Transverse colon (tissue), 4 donors: ENCODE data around the gene WRNIP1. TPM values are rescaled to one million over a fixed set of nuclear protein-coding genes. Genes with fewer than 3 reads are reported as not detected.
A peak's percentile ranks its signal among the peaks of the same experiment; 100 is the strongest.

Experiments used
- DNase-seq: peaks from one replicate; pipeline ENCODE4 v3.0.0-alpha.2; 2019
- H3K27ac ChIP-seq, 4 donors: fragments of 200-600 bp; sonication (generic); 2 replicates each; pipeline ENCODE4 v1.5.1; 2016 to 2018; ENCODE audit warnings: inconsistent platforms in 4 of 4
- H3K27me3 ChIP-seq: fragments of 200-600 bp; sonication (generic); 2 replicates; pipeline ENCODE4 v1.5.1; 2017; ENCODE audit warnings: inconsistent platforms
- H3K36me3 ChIP-seq, 4 donors: fragments of 200-600 bp; sonication (generic); 2 replicates each; pipeline ENCODE4 v1.5.1; 2017 to 2019; ENCODE audit warnings: inconsistent platforms in 4 of 4
- H3K4me1 ChIP-seq, 4 donors: fragments of 200-600 bp; sonication (generic); 2 replicates each; pipeline ENCODE4 v1.5.1; 2017 to 2020; ENCODE audit warnings: inconsistent platforms in 4 of 4
- H3K4me3 ChIP-seq, 4 donors: fragments of 200-600 bp; sonication (generic); 1 replicate in 1 of 4; 2 replicates in 3 of 4; pipeline versions ENCODE4 v1.5.1 to v1.6.1; 2017 to 2019; ENCODE audit warnings: inconsistent platforms in 4 of 4
- H3K9me3 ChIP-seq, 2 donors: fragments of 200-600 bp; sonication (generic); 2 replicates each; pipeline ENCODE4 v1.5.1; 2017 to 2019; ENCODE audit warnings: inconsistent platforms in 2 of 2
- EP300 ChIP-seq: sonication (generic); formaldehyde crosslinking; IDR thresholded peaks from one replicate; pipeline ENCODE4 v1.6.1; 2017; ENCODE audit warnings: antibody characterized with exemption, low read depth
- POLR2A ChIP-seq: fragments of 450-650 bp; IDR thresholded peaks from one replicate; pipeline ENCODE4 v1.6.1; 2016; ENCODE audit warnings: antibody characterized with exemption, mild to moderate bottlenecking, moderate library complexity
- POLR2AphosphoS5 ChIP-seq, 3 donors: sonication (generic); formaldehyde crosslinking; IDR thresholded peaks; one replicate each; pipeline ENCODE4 v1.6.1; 2016; ENCODE audit warnings: antibody characterized with exemption in 3 of 3
- WGBS, 2 donors: methylation state at CpG; one replicate each; pipeline ENCODE4 v1.1.5; 2018; ENCODE audit warnings: low coverage in 1 of 2; 5-methylcytosine and 5-hydroxymethylcytosine counted together
- in situ Hi-C, 4 donors: fragments of 200-750 bp; cut with MboI; loops; one replicate each; pipeline versions ENCODE4 v1.15.0 to v1.15.1; 2017; ENCODE audit warnings: low sequenced_read_pairs in 3 of 4, low pct_ligation_motif_present in 1 of 4, low pct_unique_long_range_greater_than_20kb in 1 of 4
- intact Hi-C: fragments of 100-400 bp; cut with DNase I; formaldehyde crosslinking; loops from one replicate; pipeline ENCODE4 v1.15.1; 2023; ENCODE audit warnings: low total_unique reads
- total RNA-seq, 4 donors: library from RNA; depleted of rRNA; stranded (reverse); fragments of >200 nt; gene quantifications; one replicate each; pipeline ENCODE4 v1.1.0, GENCODE V29; 2016
- TF ChIP-seq, protein P1 (sequence below), 5 experiments: fragments of 200-600 bp in 3 of 5; fragments of 450-650 bp in 2 of 5; sonication (generic) in 3 of 5; IDR thresholded peaks; 1 replicate in 2 of 5; 2 replicates in 3 of 5; pipeline ENCODE4 v1.5.1; 2016 to 2017; ENCODE audit warnings: antibody characterized with exemption in 5 of 5, inconsistent platforms in 3 of 5, mild to moderate bottlenecking in 2 of 5, moderate library complexity in 1 of 5

Gene WRNIP1
- total RNA-seq, 4 donors from 2014 or later, result 58.3 to 105 (median 65.8) TPM

DNA sequence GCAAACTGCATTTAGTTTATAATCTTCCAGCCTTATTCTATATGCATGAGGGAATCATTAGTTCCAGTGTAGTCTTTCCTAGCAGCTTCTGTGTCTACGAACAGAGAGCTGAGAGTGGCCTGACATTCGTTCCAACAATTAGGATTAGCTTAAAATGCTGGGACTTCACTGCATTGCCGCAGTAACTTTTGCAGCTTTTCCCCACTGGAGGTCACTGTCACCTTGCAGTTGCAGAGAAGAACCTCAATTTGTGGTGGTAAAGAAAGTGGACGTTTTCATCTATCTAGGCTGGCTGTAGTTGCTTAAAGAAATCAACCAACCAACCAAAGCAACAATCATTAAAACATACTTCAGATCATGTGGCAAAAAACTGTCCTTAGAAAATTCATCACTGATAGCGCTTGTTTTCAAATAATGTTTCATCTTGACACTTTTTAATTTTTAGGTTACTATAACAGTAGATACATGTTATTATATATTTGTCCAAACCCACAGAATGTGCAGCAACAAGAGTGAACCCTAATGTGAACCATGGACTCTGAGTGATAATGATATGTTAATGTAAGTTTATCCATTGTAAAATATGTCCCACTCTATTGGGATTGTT, 26.7 kb upstream of the WRNIP1 start:
- Histone ChIP-seq H3K36me3 (no peaks in the 10 kb centered on the region), H3K9me3 (no peaks in the 10 kb centered on the region), H3K4me1 (no peaks in the 10 kb centered on the region), H3K4me3 (no peak overlapping the region), H3K27ac (no peak overlapping the region), H3K27me3 (no peaks in the 10 kb centered on the region)
- 23 to 31% methylated on average over 4 to 5 of the region's 5 CpGs for WGBS, 2 donors
- intact Hi-C loops, result no loop called here
- in situ Hi-C loops, result loop anchor here in 1 of 4 donors (25.0 kb wide), 1 partner anchor 1151 kb away; no protein-coding TSS in a partner anchor
- DNase-seq, result peak; percentile 25
- TF ChIP-seq EP300, result no peak
- TF ChIP-seq, protein P1, sequence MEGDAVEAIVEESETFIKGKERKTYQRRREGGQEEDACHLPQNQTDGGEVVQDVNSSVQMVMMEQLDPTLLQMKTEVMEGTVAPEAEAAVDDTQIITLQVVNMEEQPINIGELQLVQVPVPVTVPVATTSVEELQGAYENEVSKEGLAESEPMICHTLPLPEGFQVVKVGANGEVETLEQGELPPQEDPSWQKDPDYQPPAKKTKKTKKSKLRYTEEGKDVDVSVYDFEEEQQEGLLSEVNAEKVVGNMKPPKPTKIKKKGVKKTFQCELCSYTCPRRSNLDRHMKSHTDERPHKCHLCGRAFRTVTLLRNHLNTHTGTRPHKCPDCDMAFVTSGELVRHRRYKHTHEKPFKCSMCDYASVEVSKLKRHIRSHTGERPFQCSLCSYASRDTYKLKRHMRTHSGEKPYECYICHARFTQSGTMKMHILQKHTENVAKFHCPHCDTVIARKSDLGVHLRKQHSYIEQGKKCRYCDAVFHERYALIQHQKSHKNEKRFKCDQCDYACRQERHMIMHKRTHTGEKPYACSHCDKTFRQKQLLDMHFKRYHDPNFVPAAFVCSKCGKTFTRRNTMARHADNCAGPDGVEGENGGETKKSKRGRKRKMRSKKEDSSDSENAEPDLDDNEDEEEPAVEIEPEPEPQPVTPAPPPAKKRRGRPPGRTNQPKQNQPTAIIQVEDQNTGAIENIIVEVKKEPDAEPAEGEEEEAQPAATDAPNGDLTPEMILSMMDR (IDR thresholded peaks at IDR 0.05), result peak; percentile 37 to 54 (median 42)

DNA sequence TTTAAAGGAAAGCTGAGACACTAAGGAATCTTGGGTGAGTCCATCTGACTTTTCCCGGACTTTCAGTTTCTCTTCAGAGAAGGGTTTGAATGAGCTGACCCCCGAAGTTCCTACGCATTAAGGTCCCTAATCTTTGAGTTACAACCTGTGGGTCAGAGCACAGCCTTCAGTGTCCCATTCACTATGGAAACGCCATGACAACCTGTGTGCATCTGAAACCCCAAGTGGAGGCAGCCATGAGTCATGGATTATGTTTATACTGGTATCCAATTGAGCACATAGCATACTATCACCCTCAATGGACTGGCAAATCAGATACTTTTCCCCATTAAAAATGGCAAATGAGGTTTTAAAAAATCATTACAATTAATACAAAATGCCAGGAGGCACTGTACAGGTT, 25.9 kb upstream of the WRNIP1 start:
- DNase-seq, result no peak
- H3K9me3 ChIP-seq, result no peaks in the 10 kb centered on the region
- in situ Hi-C loops (loop anchor here in 1 of 4 donors (25.0 kb wide), 1 partner anchor 1152 kb away; no protein-coding TSS in a partner anchor), intact Hi-C loops (no loop called here)
- H3K27me3 ChIP-seq, result no peaks in the 10 kb centered on the region
- WGBS, 2 donors, result 84% methylated on average over 4 of the region's 4 CpGs; no CpG with 5 or more reads in 1 of the 2 donors
- no peak for TF ChIP-seq POLR2AphosphoS5 (IDR thresholded peaks at IDR 0.05)
- TF ChIP-seq, protein P1 (IDR thresholded peaks at IDR 0.05), result no peak
- H3K4me1 ChIP-seq, result no peaks in the 10 kb centered on the region
- no peaks in the 10 kb centered on the region for H3K36me3 ChIP-seq
- H3K4me3 ChIP-seq, result no peak overlapping the region
- H3K27ac ChIP-seq, result no peak overlapping the region

DNA sequence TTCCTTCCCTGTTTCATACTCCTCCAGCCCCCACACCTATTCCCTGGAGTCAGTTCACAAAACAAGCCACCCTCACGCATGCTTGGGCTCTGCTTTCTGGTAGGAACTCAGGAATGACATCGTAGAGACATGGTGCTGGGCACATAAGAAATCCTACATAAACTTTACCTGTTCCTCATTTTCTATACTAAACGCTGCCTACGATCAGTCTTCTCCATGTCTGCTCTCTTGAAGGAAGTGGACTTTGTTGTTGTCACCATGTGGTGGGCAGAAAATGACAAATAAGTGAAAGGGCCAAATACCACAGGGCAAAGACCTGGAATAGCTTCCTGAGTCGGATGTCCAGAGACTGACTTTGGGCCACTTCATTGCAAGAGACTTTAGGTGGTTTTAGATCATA, 24.6 kb upstream of the WRNIP1 start:
- TF ChIP-seq POLR2A, result no peak
- TF ChIP-seq, protein P1 (IDR thresholded peaks at IDR 0.05), result no peak
- no peak for TF ChIP-seq POLR2AphosphoS5 (IDR thresholded peaks at IDR 0.05)
- Histone ChIP-seq H3K36me3 (no peaks in the 10 kb centered on the region), H3K27ac (no peak overlapping the region), H3K4me3 (no peak overlapping the region), H3K27me3 (no peaks in the 10 kb centered on the region), H3K9me3 (no peaks in the 10 kb centered on the region), H3K4me1 (no peaks in the 10 kb centered on the region)
- DNase-seq, result no peak
- 82% methylated on average over 5 of the region's 5 CpGs; no CpG with 5 or more reads in 1 of the 2 donors for WGBS, 2 donors
- in situ Hi-C loops (loop anchor here in 1 of 4 donors (25.0 kb wide), 1 partner anchor 1153 kb away; no protein-coding TSS in a partner anchor), intact Hi-C loops (loop anchor here (10.0 kb wide), 1 partner anchor 1146 kb away; no protein-coding TSS in a partner anchor)

DNA sequence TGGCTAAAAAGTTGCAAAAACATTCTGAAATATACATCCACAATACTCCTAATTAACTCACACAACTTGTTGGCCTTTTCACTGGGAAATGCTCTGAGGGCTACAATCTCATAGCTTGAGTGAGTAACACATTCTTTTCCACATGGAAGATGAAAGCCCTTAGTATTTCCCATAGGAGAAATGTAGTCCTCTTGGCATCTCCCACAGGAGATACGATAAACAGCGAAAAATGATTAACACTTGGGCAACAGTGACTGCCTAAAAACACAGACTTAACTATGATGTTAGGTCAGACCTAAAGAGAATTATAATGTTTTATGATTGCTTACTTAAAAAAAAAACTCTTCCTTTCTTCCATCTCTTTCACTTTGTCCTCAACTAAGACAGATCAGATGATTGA, 23.4 kb upstream of the WRNIP1 start:
- Histone ChIP-seq H3K4me1 (no peaks in the 10 kb centered on the region), H3K27me3 (no peaks in the 10 kb centered on the region), H3K9me3 (no peaks in the 10 kb centered on the region), H3K36me3 (no peaks in the 10 kb centered on the region), H3K27ac (no peak overlapping the region), H3K4me3 (no peak overlapping the region)
- intact Hi-C loops, result loop anchor here (10.0 kb wide), 1 partner anchor 1147 kb away; no protein-coding TSS in a partner anchor
- in situ Hi-C loops, result loop anchor here in 1 of 4 donors (25.0 kb wide), 1 partner anchor 1154 kb away; no protein-coding TSS in a partner anchor
- no peak for DNase-seq
- no peak for TF ChIP-seq EP300
- TF ChIP-seq, protein P1 (IDR thresholded peaks at IDR 0.05), result no peak
- TF ChIP-seq POLR2A, result no peak
- TF ChIP-seq POLR2AphosphoS5 (IDR thresholded peaks at IDR 0.05), result no peak
- 88 to 100% methylated on average over 2 of the region's 2 CpGs for WGBS, 2 donors
